ENCODE measurements around the gene SCN3B.

- TF ChIP-seq, protein P1, sequence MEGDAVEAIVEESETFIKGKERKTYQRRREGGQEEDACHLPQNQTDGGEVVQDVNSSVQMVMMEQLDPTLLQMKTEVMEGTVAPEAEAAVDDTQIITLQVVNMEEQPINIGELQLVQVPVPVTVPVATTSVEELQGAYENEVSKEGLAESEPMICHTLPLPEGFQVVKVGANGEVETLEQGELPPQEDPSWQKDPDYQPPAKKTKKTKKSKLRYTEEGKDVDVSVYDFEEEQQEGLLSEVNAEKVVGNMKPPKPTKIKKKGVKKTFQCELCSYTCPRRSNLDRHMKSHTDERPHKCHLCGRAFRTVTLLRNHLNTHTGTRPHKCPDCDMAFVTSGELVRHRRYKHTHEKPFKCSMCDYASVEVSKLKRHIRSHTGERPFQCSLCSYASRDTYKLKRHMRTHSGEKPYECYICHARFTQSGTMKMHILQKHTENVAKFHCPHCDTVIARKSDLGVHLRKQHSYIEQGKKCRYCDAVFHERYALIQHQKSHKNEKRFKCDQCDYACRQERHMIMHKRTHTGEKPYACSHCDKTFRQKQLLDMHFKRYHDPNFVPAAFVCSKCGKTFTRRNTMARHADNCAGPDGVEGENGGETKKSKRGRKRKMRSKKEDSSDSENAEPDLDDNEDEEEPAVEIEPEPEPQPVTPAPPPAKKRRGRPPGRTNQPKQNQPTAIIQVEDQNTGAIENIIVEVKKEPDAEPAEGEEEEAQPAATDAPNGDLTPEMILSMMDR (IDR thresholded peaks at IDR 0.05; ENCODE audit: low read depth, low read length, missing input control) = no peak
- TF ChIP-seq, protein P2, sequence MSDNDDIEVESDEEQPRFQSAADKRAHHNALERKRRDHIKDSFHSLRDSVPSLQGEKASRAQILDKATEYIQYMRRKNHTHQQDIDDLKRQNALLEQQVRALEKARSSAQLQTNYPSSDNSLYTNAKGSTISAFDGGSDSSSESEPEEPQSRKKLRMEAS (IDR thresholded peaks at IDR 0.05) = no peak
- TF ChIP-seq RXRA (IDR thresholded peaks at IDR 0.05) (no peak), JUND (IDR thresholded peaks at IDR 0.05) (no peak), SP1 (IDR thresholded peaks at IDR 0.05) (no peak), EGR1 (IDR thresholded peaks at IDR 0.05; ENCODE audit: low read depth in 2 of 2) (no peak), TAF1 (conservative IDR thresholded peaks at IDR 0.05) (no peak), REST (IDR thresholded peaks at IDR 0.05) (no peak), RAD21 (IDR thresholded peaks at IDR 0.05) (no peak), HNF4A (conservative IDR thresholded peaks at IDR 0.05) (no peak), YY1 (IDR thresholded peaks at IDR 0.05) (no peak), NR2F2 (IDR thresholded peaks at IDR 0.05) (no peak)
- TF ChIP-seq, protein P3, sequence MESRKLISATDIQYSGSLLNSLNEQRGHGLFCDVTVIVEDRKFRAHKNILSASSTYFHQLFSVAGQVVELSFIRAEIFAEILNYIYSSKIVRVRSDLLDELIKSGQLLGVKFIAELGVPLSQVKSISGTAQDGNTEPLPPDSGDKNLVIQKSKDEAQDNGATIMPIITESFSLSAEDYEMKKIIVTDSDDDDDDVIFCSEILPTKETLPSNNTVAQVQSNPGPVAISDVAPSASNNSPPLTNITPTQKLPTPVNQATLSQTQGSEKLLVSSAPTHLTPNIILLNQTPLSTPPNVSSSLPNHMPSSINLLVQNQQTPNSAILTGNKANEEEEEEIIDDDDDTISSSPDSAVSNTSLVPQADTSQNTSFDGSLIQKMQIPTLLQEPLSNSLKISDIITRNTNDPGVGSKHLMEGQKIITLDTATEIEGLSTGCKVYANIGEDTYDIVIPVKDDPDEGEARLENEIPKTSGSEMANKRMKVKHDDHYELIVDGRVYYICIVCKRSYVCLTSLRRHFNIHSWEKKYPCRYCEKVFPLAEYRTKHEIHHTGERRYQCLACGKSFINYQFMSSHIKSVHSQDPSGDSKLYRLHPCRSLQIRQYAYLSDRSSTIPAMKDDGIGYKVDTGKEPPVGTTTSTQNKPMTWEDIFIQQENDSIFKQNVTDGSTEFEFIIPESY (IDR thresholded peaks at IDR 0.05) = no peak
These were observed 969 bp downstream of the SCN3B start for GRCh38 chr11:123653483-123653826.

Measured in liver (tissue), 3 donors.